GM12874 (cell line): ENCODE data around the gene ACSS1.

Experiments
- TF ChIP-seq, protein P1 (sequence below): IDR thresholded peaks from 2 replicates; pipeline ENCODE4 v1.5.1; 2011; ENCODE audit warnings: low read depth, mild to moderate bottlenecking, control low read depth, low read length, moderate library complexity; ENCODE audit not compliant: insufficient read depth

ACSS1 gene

GRCh38 chr20:24983896-24984295 is 74.0 kb downstream of the ACSS1 start:
- TF ChIP-seq, protein P1, sequence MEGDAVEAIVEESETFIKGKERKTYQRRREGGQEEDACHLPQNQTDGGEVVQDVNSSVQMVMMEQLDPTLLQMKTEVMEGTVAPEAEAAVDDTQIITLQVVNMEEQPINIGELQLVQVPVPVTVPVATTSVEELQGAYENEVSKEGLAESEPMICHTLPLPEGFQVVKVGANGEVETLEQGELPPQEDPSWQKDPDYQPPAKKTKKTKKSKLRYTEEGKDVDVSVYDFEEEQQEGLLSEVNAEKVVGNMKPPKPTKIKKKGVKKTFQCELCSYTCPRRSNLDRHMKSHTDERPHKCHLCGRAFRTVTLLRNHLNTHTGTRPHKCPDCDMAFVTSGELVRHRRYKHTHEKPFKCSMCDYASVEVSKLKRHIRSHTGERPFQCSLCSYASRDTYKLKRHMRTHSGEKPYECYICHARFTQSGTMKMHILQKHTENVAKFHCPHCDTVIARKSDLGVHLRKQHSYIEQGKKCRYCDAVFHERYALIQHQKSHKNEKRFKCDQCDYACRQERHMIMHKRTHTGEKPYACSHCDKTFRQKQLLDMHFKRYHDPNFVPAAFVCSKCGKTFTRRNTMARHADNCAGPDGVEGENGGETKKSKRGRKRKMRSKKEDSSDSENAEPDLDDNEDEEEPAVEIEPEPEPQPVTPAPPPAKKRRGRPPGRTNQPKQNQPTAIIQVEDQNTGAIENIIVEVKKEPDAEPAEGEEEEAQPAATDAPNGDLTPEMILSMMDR = no peak

DNA sequence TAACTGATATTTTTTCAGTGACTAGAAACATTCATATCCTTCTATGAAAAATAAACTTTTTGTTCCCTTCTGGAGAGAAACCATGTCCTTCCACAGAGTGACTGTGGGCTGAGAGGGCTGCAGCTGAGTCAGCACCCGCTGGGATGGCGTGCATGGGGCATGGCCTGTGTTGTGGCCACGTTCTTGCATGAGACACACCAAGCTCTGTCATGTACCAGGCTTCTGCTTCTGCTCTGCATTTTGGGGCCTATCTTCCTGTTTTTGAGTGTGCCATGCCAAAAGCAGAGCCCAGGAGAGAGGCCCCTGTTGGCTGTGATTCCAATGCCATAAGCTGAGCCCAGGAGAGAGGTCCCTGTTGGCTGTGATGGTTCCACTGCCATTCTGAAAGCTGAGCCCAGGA is 76.1 kb downstream of the ACSS1 start:
- TF ChIP-seq, protein P1 = no peak

- TF ChIP-seq, protein P1 = no peak
Measured at GRCh38 chr20:24981282-24981681, 76.7 kb downstream of the ACSS1 start.

GRCh38 chr20:24980291-24981053 is 77.5 kb downstream of the ACSS1 start:
- TF ChIP-seq, protein P1 = no peak

DNA sequence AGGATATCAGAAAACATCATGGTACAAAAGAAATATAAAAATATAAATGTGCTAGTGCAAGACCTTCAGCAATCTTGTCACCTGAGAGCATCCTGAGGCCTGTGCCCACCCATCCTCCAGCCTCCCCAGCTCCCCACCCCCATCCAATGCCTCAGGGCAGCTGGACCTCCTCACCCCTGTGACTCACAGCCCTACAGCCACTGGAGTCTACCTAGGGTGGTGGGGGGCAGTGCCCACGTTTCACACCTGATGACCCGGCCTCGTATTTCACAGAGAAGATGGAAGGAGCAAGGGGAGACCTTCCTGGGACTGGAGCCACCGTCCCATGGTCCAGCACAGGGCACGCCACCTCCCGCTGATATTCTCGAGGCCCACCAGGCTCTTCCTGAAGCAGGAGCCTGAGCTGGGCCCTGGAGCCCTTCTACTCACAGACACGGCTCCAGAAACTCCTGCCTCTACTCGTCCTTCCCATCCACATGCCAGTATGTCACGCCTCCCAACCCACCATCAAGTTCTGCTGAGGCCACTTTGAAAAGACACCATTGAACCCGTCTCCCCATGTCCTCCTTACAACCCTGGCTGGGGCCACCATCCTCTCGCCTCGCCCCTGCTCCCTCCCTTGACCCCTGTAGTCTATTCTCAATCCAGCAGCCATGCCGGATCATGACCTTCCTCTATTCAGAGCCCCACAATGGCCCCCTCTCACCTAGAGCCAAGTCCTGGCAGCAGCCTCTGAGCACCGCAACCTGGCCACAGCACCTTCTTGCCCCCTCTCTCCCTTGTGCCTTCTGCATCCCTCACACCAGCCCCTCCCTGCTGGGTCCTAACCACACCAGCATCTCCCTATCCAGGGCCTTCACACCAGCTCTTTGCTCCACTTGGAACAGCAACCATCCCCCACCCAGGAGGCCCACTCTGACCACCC is 78.6 kb downstream of the ACSS1 start:
- TF ChIP-seq, protein P1 = no peak

GRCh38 chr20:24978513-24978912 is 79.4 kb downstream of the ACSS1 start:
- TF ChIP-seq, protein P1 = no peak

DNA sequence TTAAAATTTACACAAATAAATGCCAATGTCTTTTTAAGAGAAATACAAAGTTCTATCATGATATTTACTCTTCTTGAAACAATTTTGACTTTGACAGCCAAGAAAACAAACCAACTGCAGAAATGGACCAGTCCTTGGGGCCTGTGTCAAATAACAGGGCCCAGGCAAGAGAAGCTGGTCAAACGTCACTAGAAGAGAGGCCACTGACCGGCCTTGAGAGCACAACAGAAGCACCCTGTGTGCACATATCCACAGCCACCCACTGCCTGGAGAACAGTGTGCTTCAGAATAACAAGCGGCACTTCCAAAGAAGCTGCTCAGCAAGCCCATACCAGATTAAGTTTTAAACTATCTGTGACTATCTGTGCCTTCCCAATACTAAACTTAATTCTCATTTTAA is 80.1 kb downstream of the ACSS1 start:
- TF ChIP-seq, protein P1 = no peak
